Heart left ventricle (tissue), 16 donors: Measurements from ENCODE around the gene TOMM20. TPM values are rescaled to one million over a fixed set of nuclear protein-coding genes. Genes with fewer than 3 reads are reported as not detected.

Experiments used
- ATAC-seq, 4 donors: fragments of 200-7000 bp; cut with Tn5 transposase; one replicate each; pipeline ENCODE4 v1.9.1; 2020 to 2022; ENCODE audit warnings: moderate library complexity in 4 of 4, mild to moderate bottlenecking in 3 of 4, moderate number of reproducible peaks in 1 of 4
- DNase-seq, 5 donors: peaks; one replicate each; pipeline ENCODE4 v3.0.0-alpha.2; 2020
- H3K27ac ChIP-seq, 12 donors: fragments of 200-600 bp; sonication (generic) in 4 of 12; one replicate each; pipeline versions ENCODE4 v1.5.0 to v1.8.0; 2016 to 2022; ENCODE audit warnings: mild to moderate bottlenecking in 2 of 12
- H3K27me3 ChIP-seq, 9 donors: fragments of 200-600 bp; sonication (generic) in 2 of 9; one replicate each; pipeline versions ENCODE4 v1.5.1 to v1.8.0; 2016 to 2022; ENCODE audit warnings: mild to moderate bottlenecking in 3 of 9
- H3K36me3 ChIP-seq, 9 donors: fragments of 200-600 bp; sonication (generic) in 2 of 9; one replicate each; pipeline versions ENCODE4 v1.5.0 to v1.8.0; 2018 to 2022; ENCODE audit warnings: mild to moderate bottlenecking in 2 of 9
- H3K4me1 ChIP-seq, 12 donors: fragments of 200-600 bp; sonication (generic) in 4 of 12; one replicate each; pipeline versions ENCODE4 v1.5.0 to v1.8.0; 2016 to 2022; ENCODE audit warnings: mild to moderate bottlenecking in 3 of 12
- H3K4me3 ChIP-seq, 12 donors: fragments of 200-600 bp; sonication (generic) in 4 of 12; one replicate each; pipeline versions ENCODE4 v1.5.0 to v1.8.0; 2017 to 2022; ENCODE audit warnings: mild to moderate bottlenecking in 9 of 12, moderate library complexity in 4 of 12
- H3K9me3 ChIP-seq, 12 donors: fragments of 200-600 bp; sonication (generic) in 4 of 12; one replicate each; pipeline versions ENCODE4 v1.5.0 to v1.8.0; 2016 to 2022; ENCODE audit warnings: mild to moderate bottlenecking in 1 of 12
- POLR2A ChIP-seq, 2 donors: fragments of 450-650 bp; IDR thresholded peaks; one replicate each; pipeline ENCODE4 v1.6.1; 2017; ENCODE audit warnings: antibody characterized with exemption in 2 of 2, mild to moderate bottlenecking in 2 of 2, moderate library complexity in 2 of 2
- WGBS, 4 donors: extraction: QIAGEN DNeasy Blood & Tissue Kit in 2 of 4; methylation state at CpG; one replicate each; pipeline versions ENCODE4 v1.1.5 to v1.1.7; 2013 to 2018; 5-methylcytosine and 5-hydroxymethylcytosine counted together
- intact Hi-C, 10 donors: fragments of 100-400 bp; cut with DNase I; formaldehyde crosslinking; loops; one replicate each; pipeline versions ENCODE4 v1.11.1 to v1.14.2; 2022
- polyA plus RNA-seq, 2 donors: library from polyadenylated mRNA; stranded (reverse); fragments of 200-250 nt; gene quantifications; one replicate each; pipeline ENCODE4 v1.2.3, GENCODE V29; 2013
- total RNA-seq, 9 donors: library from RNA; depleted of rRNA in 2 of 9; stranded (reverse); fragments of >200 nt in 2 of 9; fragmentation: NEBNext Ultra II Directional in 3 of 9; extraction: Animal tissue kit (Norgen Biotek cat#: 25700) in 3 of 9; gene quantifications; one replicate each; pipeline versions ENCODE4 v1.1.0 to v1.2.4, GENCODE V29; 2016 to 2023
- TF ChIP-seq, protein P1 (sequence below), 12 donors: fragments of 200-600 bp; sonication (generic) in 4 of 12; IDR thresholded peaks; one replicate each; pipeline versions ENCODE4 v1.5.0 to v1.8.0; 2018 to 2022; ENCODE audit warnings: antibody characterized with exemption in 12 of 12, mild to moderate bottlenecking in 5 of 12
- donor health status: ischemic (EF 13 %, LVEDD 7.1; RV severe dilation, severe dysfunction).
- donor health status: healthy with polysubstance abuse.
- donor health status: DM: no; HTN: yes; CAD: no.
- donor health status: DM: no; HTN: no; CAD: no.
- donor health status: ischemic (EF 25% LVEDD 6.9; RV normal size, moderate dysfunction).
- donor health status: ischemic (EF 25% LVEDD 5.7; RV mildly dilated, moderate dysfunction).
- donor health status: healthy.
- donor health status: DM: yes; HTN: yes; CAD: no.
- donor health status: ischemic (EF 35%, LVEDD 5.7; RV mildly dilated, moderate dysfunction).
- donor health status: nonischemic (EF 11% LVEDD 7.7; RV severe dilation, severe dysfunction).
- donor health status: DM: yes; HTN: yes; CAD: no.
- donor health status: PGD.
- donor health status: ischemic (EF 29% LVEDD 5.4; RV normal size, mild dysfunction).
- donor health status: nonischemic (EF 23%, LVEDD 6.1; RV moderate dilation, normal function).

TOMM20 gene
- total and polyA plus RNA-seq, 11 donors, result 43.0 to 100 (median 82.7) TPM

DNA sequence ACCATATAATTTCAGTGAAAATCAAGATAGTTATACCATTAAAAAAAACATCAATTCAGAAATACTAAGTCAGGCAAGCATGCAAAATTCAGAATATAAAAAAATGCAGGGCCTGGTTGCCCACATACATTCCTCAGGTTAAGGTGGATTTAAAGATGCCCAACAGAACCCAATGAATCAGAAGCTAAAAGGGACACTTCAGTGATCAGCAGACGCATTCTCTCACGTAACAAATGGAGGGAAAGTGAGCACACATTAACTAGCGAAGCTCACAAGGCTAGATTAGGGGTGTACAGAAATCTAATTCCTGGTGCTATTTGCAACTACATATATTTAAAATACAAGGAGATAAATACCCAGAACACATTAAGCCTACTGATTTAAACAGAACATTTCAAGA, 17.5 kb downstream of the TOMM20 start:
- H3K27me3 ChIP-seq, result no peaks in the 10 kb centered on the region
- H3K4me1 ChIP-seq, result no peaks in the 10 kb centered on the region
- H3K4me3 ChIP-seq, result no peak overlapping the region
- WGBS, 4 donors, result 90 to 97% (median 94%) methylated on average over 3 of the region's 3 CpGs
- no peak overlapping the region for H3K27ac ChIP-seq
- TF ChIP-seq, protein P1, sequence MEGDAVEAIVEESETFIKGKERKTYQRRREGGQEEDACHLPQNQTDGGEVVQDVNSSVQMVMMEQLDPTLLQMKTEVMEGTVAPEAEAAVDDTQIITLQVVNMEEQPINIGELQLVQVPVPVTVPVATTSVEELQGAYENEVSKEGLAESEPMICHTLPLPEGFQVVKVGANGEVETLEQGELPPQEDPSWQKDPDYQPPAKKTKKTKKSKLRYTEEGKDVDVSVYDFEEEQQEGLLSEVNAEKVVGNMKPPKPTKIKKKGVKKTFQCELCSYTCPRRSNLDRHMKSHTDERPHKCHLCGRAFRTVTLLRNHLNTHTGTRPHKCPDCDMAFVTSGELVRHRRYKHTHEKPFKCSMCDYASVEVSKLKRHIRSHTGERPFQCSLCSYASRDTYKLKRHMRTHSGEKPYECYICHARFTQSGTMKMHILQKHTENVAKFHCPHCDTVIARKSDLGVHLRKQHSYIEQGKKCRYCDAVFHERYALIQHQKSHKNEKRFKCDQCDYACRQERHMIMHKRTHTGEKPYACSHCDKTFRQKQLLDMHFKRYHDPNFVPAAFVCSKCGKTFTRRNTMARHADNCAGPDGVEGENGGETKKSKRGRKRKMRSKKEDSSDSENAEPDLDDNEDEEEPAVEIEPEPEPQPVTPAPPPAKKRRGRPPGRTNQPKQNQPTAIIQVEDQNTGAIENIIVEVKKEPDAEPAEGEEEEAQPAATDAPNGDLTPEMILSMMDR (IDR thresholded peaks at IDR 0.05), result no peak
- TF ChIP-seq POLR2A (IDR thresholded peaks at IDR 0.05), result no peak
- H3K36me3 ChIP-seq, result peaks cover 0 to 92% (median 84%) of the 10 kb centered on the region in 9 donors
- no peak for ATAC-seq
- intact Hi-C loops, result no loop called here
- DNase-seq, result no peak
- no peaks in the 10 kb centered on the region for H3K9me3 ChIP-seq

DNA sequence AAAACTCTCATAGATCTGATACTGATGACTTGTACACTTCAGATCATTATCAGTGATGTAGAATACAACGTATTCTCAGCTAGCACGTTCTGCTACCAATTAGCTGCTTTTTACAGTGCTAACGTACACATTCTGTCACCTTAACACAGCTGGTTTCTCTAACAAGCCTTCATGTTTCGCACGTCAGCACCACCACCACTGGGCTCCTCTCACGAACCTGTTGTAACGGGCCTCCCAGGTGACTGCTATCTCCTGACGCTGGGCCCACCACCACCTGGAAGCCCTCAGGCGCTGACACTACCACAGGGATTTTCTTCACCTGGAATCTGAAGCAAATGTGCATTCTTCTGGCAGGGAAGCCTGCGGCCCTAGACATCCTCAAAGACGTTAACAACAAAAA, 19.8 kb downstream of the TOMM20 start:
- Histone ChIP-seq H3K27ac (no peak overlapping the region), H3K9me3 (no peaks in the 10 kb centered on the region), H3K36me3 (peaks cover 0 to 71% (median 63%) of the 10 kb centered on the region in 9 donors), H3K4me1 (peaks cover 0 to 7% (median 1%) of the 10 kb centered on the region in 12 donors), H3K27me3 (no peaks in the 10 kb centered on the region), H3K4me3 (no peak overlapping the region)
- DNase-seq (no peak), ATAC-seq (no peak)
- WGBS, 4 donors, result 89 to 93% (median 91%) methylated on average over 11 of the region's 11 CpGs
- intact Hi-C loops, result loop anchor here in 3 of 10 donors (5.0 to 10.0 kb wide), 2 partner anchors 306 to 308 kb away; no protein-coding TSS in a partner anchor
- TF ChIP-seq, protein P1 (IDR thresholded peaks at IDR 0.05), result no peak
- no peak for TF ChIP-seq POLR2A (IDR thresholded peaks at IDR 0.05)

DNA sequence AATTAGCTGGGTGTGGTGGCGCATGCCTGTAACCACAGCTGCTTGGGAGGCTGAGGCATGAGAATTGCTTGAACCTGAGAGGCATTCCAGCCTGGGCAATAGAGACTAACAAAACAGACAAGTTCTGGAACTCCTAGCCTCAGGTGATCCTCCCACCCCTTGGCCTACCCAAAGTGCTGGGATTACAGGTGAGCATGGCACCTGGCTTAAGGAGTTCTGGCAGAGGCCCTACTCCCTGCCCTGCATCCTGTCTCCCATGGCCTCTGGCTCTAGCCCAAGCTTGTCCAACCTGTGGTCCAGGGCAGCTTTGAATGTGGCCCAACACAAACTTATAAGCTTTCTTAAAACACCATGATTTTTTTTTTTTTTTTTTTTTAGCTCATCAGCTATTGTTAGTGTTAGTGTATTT, 20.4 kb downstream of the TOMM20 start:
- Histone ChIP-seq H3K4me1 (peaks cover 0 to 9% (median 1%) of the 10 kb centered on the region in 12 donors), H3K27me3 (no peaks in the 10 kb centered on the region), H3K36me3 (peaks cover 0 to 64% (median 56%) of the 10 kb centered on the region in 9 donors), H3K4me3 (no peak overlapping the region), H3K27ac (no peak overlapping the region), H3K9me3 (no peaks in the 10 kb centered on the region)
- 80 to 100% (median 99%) methylated on average over 1 of the region's 1 CpG for WGBS, 4 donors
- DNase-seq (no peak), ATAC-seq (no peak)
- intact Hi-C loops, result loop anchor here in 3 of 10 donors (5.0 to 10.0 kb wide), 2 partner anchors 307 to 309 kb away; no protein-coding TSS in a partner anchor
- TF ChIP-seq POLR2A (IDR thresholded peaks at IDR 0.05), result no peak
- TF ChIP-seq, protein P1 (IDR thresholded peaks at IDR 0.05), result no peak

DNA sequence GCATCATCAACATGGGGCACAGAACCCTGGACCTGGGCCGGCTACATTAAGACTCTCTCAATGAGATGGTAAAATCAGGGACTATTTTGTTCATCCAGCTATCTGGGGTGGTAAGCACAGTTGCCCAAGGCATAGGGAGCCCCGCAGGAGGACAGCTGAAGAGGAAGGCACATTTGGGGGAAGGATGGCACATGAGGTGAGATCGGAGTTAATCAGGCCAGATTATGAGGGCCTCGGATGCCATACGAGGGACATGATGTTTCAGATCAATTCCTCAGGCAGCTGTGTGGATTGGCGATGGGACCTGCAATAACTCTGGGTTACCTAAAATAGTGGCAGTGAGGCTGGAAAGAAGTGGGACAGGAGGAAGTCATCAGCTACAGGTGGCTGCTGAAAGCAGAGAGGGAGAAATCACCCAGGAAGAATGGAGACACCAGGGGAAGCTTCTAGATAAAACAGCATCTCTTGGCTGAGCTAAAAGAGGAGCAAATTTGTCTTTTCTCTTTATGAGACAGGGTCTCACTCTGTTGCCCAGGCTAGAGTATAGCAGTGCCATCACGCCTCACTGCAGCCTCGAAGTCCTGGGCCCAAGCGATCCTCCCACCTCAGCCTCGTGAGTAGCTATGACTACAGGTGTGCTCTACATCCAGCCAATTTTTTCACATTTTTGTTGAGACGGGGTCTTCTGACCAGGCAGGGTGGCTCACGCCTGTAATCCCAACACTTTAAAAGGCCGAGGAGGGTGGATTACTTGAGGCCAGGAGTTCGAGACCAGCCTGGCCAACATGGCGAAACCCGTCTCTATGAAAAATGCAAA, 21.1 kb downstream of the TOMM20 start:
- Histone ChIP-seq H3K4me1 (peaks cover 0 to 9% (median 1%) of the 10 kb centered on the region in 12 donors), H3K27ac (no peak overlapping the region), H3K27me3 (no peaks in the 10 kb centered on the region), H3K4me3 (no peak overlapping the region), H3K36me3 (peaks cover 0 to 58% (median 50%) of the 10 kb centered on the region in 9 donors), H3K9me3 (no peaks in the 10 kb centered on the region)
- no peak for DNase-seq
- TF ChIP-seq, protein P1 (IDR thresholded peaks at IDR 0.05), result no peak
- TF ChIP-seq POLR2A (IDR thresholded peaks at IDR 0.05), result no peak
- intact Hi-C loops, result loop anchor here in 3 of 10 donors (5.0 to 10.0 kb wide), 2 partner anchors 307 to 310 kb away; no protein-coding TSS in a partner anchor
- no peak for ATAC-seq
- 90 to 95% (median 92%) methylated on average over 16 of the region's 16 CpGs for WGBS, 4 donors
